GM18526 (cell line): ENCODE data around the gene SUPT6H.

Source experiments
- POLR2A ChIP-seq: IDR thresholded peaks from 3 replicates; pipeline ENCODE4 v1.6.1; 2011; ENCODE audit not compliant: insufficient read length; ENCODE audit errors: extremely low read depth

Gene SUPT6H

GRCh38 chr17:28641579-28641978, 20.4 kb upstream of the SUPT6H start:
- no peak for TF ChIP-seq POLR2A

- TF ChIP-seq POLR2A: peak; percentile 17
Observed at GRCh38 chr17:28643983-28644786, 17.8 kb upstream of the SUPT6H start.

- TF ChIP-seq POLR2A: peak; percentile 87
Observed at GRCh38 chr17:28644787-28645575, 17.0 kb upstream of the SUPT6H start, which contains the start of gene BLTP2. Gene BLTP2 (minus strand): TSS chr17:28645158. CDS start chr17:28645056, 102 bp downstream.

GRCh38 chr17:28645576-28645939, 16.4 kb upstream of the SUPT6H start:
- no peak for TF ChIP-seq POLR2A

GRCh38 chr17:28646039-28646754, 15.8 kb upstream of the SUPT6H start:
- no peak for TF ChIP-seq POLR2A

- TF ChIP-seq POLR2A: no peak
Observed at GRCh38 chr17:28648698-28649097, 13.3 kb upstream of the SUPT6H start.

GRCh38 chr17:28655160-28655559, 6.8 kb upstream of the SUPT6H start:
- no peak for TF ChIP-seq POLR2A

- no peak for TF ChIP-seq POLR2A
Observed at GRCh38 chr17:28657756-28658155, 4.2 kb upstream of the SUPT6H start.

- no peak for TF ChIP-seq POLR2A
Observed at GRCh38 chr17:28662527-28662829, 473 bp downstream of the SUPT6H start.

- no peak for TF ChIP-seq POLR2A
Observed at GRCh38 chr17:28663723-28664122, 1.7 kb downstream of the SUPT6H start.

- TF ChIP-seq POLR2A: no peak
Observed at GRCh38 chr17:28665994-28666393, 4.0 kb downstream of the SUPT6H start.

GRCh38 chr17:28667870-28668269, 5.9 kb downstream of the SUPT6H start:
- TF ChIP-seq POLR2A: no peak

GRCh38 chr17:28669918-28670317, 7.9 kb downstream of the SUPT6H start:
- TF ChIP-seq POLR2A: no peak

- TF ChIP-seq POLR2A: no peak
Observed at GRCh38 chr17:28675490-28675889, 13.5 kb downstream of the SUPT6H start.

- TF ChIP-seq POLR2A: no peak
Observed at GRCh38 chr17:28675980-28676379, 14.0 kb downstream of the SUPT6H start.

GRCh38 chr17:28682655-28683054, 20.6 kb downstream of the SUPT6H start:
- TF ChIP-seq POLR2A: no peak
